Progenitor cell of endocrine pancreas (in vitro differentiated cells): ENCODE data around the gene RNU1-1. TPM values are rescaled to one million over a fixed set of nuclear protein-coding genes. Genes with fewer than 3 reads are reported as not detected.

ENCODE experiments used
- DNase-seq: peaks from one replicate; pipeline ENCODE4 v3.0.0; 2021; ENCODE audit warnings: low spot score; ENCODE audit not compliant: unreplicated experiment
- H3K27ac Mint-ChIP-seq: 2 replicates; pipeline ENCODE4 v1.8.0; 2021; ENCODE audit warnings: mild to moderate bottlenecking, moderate library complexity, mixed read lengths
- H3K27me3 Mint-ChIP-seq: 2 replicates; pipeline ENCODE4 v1.8.0; 2021; ENCODE audit warnings: mixed read lengths
- H3K36me3 Mint-ChIP-seq: 2 replicates; pipeline ENCODE4 v1.8.0; 2022; ENCODE audit warnings: mixed read lengths; ENCODE audit not compliant: insufficient read depth
- H3K4me1 Mint-ChIP-seq: 2 replicates; pipeline ENCODE4 v1.8.0; 2021; ENCODE audit warnings: low read depth, mixed read lengths
- H3K4me3 Mint-ChIP-seq: 2 replicates; pipeline ENCODE4 v1.8.0; 2021; ENCODE audit warnings: low read depth, mild to moderate bottlenecking, moderate library complexity, mixed read lengths
- H3K9me3 Mint-ChIP-seq: 2 replicates; pipeline ENCODE4 v1.8.0; 2021; ENCODE audit warnings: low read depth, mixed read lengths
- total RNA-seq: library from RNA; stranded (reverse); gene quantifications from 2 replicates; pipeline ENCODE4 v1.2.1, GENCODE V29; 2021
- TF ChIP-seq, protein P1 (sequence below): fragments of 200-600 bp; sonication (generic); IDR thresholded peaks from one replicate; pipeline ENCODE4 v1.5.0; 2021; ENCODE audit warnings: antibody characterized with exemption, mild to moderate bottlenecking; ENCODE audit not compliant: unreplicated experiment

The RNU1-1 gene
- total RNA-seq, 1 donor from 2014 or later, result 3,957 TPM

GRCh38 chr1:16464917-16465625 is 49.0 kb downstream of the RNU1-1 start:
- DNase-seq, result no peak
- no peaks in the 10 kb centered on the region for H3K9me3 Mint-ChIP-seq
- H3K36me3 Mint-ChIP-seq, result peaks cover 13% of the 10 kb centered on the region
- H3K27ac Mint-ChIP-seq, result no peak overlapping the region
- no peaks in the 10 kb centered on the region for H3K4me1 Mint-ChIP-seq
- TF ChIP-seq, protein P1, sequence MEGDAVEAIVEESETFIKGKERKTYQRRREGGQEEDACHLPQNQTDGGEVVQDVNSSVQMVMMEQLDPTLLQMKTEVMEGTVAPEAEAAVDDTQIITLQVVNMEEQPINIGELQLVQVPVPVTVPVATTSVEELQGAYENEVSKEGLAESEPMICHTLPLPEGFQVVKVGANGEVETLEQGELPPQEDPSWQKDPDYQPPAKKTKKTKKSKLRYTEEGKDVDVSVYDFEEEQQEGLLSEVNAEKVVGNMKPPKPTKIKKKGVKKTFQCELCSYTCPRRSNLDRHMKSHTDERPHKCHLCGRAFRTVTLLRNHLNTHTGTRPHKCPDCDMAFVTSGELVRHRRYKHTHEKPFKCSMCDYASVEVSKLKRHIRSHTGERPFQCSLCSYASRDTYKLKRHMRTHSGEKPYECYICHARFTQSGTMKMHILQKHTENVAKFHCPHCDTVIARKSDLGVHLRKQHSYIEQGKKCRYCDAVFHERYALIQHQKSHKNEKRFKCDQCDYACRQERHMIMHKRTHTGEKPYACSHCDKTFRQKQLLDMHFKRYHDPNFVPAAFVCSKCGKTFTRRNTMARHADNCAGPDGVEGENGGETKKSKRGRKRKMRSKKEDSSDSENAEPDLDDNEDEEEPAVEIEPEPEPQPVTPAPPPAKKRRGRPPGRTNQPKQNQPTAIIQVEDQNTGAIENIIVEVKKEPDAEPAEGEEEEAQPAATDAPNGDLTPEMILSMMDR, result no peak
- no peak overlapping the region for H3K4me3 Mint-ChIP-seq
- H3K27me3 Mint-ChIP-seq, result no peaks in the 10 kb centered on the region

Other genes with a start within 250 kb of the RNU1-1 start
- 26.8 and 30.5 TPM in 2 replicates for gene FBXO42, start 161.8 kb downstream of the RNU1-1 start, total RNA-seq
- gene SZRD1, start 147.0 kb downstream of the RNU1-1 start, total RNA-seq, result 109 and 119 TPM in 2 replicates
- not detected in 2 replicates for gene SPATA21, start 76.9 kb downstream of the RNU1-1 start, total RNA-seq
- gene NECAP2, start 73.6 kb downstream of the RNU1-1 start, total RNA-seq, result 43.2 and 44.8 TPM in 2 replicates
- 100 TPM in 2 replicates for gene NBPF1, start 99.3 kb upstream of the RNU1-1 start, total RNA-seq
- gene RNU1-3, start 152.7 kb upstream of the RNU1-1 start, total RNA-seq, result 3,923 and 3,957 TPM in 2 replicates
- 3,923 and 3,957 TPM in 2 replicates for gene RNU1-4, start 226.2 kb upstream of the RNU1-1 start, total RNA-seq